DMS53 treated with DMSO at 0.1 percent for 48 hours (cell line): ENCODE data around the gene PRKAG2.
A peak's percentile ranks its signal among the peaks of the same experiment; 100 is the strongest.

Source experiments
- DNase-seq: peaks from one replicate; lab custom pipeline; 2025; ENCODE audit not compliant: unreplicated experiment; lab: John Stamatoyannopoulos, UW

PRKAG2 gene

DNA sequence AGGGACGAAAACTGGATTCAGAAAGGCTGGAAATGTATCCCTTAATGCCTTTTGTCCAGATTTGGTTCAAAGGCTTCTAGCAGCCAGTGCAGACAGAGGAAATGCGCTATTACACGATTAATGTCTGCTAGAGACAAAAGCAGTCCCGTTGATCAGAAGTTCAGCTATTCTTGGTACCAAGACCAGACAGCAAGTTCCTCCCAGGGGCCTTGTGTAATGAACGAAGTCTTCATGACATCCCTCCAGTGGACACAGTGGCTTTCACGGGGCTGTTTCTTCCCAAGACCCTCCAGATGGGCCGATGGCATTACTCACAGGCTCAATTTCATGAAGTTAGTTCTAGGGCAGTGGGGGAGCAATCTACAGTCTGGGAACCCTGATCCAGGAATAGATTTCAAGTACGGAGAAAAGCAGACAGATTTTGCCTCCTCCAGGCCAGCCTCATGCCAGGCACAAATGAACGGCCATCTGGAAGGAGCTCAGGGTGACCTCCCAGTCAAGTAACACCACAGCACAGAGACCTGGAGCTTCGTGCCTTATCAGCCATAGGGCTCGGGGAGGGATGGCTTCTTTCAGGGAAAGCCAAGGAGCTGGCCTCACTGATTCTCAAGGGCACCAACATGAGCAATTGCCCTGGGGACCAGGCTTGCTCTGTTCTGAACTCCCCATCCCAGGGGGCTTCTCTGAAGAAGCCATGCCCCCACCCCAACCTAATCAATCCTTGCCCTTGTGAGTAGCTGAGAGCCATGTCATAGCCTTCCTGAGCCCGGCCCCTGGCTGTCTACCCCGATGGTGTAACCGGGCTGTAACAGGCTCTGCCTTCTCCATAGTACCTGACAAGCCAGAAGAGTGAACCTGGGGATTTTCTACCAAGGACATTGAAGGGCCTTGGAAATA is 101.1 kb downstream of the PRKAG2 start:
- no peak for DNase-seq

- DNase-seq = no peak
These were observed 102.0 kb downstream of the PRKAG2 start for GRCh38 chr7:151774951-151775350.

DNA sequence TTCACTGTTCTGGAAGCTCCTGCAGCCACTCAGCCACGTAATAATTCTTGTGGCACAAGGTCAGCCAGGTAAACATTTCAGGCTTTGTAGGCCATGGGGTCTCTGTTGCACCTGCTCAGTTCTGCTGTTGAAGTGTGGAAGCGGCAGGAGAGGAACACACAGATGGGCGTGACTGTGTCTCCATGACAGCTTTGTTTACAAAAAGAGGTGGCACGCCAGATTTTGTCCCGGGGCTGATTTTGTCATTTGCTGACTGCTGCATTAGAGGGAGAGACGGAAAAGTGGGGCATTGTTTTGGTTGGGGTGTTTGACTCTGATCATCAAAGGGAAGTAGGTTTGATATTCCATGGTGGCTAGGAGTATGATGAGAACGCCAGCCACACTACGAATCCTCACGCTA is 103.1 kb downstream of the PRKAG2 start:
- peak; percentile 47 for DNase-seq

DNA sequence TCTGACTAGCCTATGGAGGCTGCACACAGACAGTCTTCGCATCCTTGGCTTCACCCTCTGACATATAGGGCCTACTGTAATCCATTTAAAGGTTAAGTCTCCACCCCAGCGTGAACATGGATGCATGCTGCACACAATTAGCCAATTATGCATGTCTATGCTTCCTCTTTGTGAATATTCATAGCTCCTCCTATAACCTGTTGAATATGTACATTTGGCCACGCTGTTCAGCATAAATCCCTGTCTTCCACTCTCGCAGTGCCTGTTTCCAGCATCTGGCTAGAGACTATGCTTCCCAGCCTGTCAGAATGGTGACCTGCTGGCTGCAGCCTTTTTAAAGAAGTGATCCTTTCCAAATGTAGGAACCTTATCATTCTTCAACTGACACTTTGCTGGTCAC is 106.7 kb downstream of the PRKAG2 start:
- DNase-seq = no peak

GRCh38 chr7:151769188-151769821 is 107.6 kb downstream of the PRKAG2 start:
- no peak for DNase-seq

GRCh38 chr7:151768805-151769187 is 108.1 kb downstream of the PRKAG2 start:
- DNase-seq = no peak

DNA sequence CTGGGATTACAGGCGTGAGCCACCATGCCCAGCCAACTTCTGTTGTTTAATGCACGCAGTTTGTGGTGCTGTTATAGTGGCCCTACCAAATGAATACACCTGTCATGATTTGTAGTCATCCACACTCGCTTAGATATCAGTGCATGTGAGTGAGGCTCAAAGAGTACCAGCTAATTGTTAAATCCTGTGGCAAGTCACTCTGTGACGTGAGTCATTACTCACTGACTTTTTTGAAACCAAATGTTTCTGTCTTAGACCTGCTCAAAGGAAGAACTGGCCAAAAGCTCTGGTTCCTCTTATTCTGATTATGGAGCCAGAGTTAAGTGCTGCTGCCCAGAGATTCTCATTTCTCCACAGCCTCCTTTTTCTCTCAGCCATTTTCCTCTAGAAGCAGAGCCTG is 109.4 kb downstream of the PRKAG2 start:
- no peak for DNase-seq

- no peak for DNase-seq
These were observed 112.6 kb downstream of the PRKAG2 start for GRCh38 chr7:151764056-151764920.

DNA sequence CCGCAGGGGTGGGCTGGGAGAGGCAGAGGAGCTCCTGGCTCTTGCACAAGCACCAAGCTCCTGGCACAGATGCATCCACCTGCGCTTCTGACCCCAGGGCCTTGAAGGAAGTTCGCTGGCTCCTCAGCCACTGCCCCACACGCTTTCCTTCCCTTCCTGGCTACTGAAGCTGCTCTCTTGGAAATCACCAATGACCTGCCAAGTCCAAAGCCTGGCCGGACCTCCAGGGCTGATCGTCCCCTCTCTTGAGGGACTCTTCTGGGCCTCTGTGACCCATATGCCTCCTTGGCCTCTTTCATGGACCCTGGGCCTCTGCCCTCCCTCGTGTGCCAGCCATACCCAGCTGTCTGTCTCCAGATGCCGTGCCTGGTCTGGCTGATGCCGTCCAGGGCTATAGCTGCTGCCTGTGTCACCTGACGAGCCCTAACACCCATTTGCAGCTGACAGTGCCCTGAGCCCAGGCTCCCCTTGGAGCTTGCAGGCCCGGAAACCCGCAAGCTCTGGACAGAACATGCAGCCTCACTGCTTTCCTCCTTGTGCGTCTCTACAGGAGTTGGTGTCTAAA is 113.4 kb downstream of the PRKAG2 start:
- DNase-seq = no peak

- DNase-seq = no peak
These were observed 114.2 kb downstream of the PRKAG2 start for GRCh38 chr7:151762583-151763245.

DNA sequence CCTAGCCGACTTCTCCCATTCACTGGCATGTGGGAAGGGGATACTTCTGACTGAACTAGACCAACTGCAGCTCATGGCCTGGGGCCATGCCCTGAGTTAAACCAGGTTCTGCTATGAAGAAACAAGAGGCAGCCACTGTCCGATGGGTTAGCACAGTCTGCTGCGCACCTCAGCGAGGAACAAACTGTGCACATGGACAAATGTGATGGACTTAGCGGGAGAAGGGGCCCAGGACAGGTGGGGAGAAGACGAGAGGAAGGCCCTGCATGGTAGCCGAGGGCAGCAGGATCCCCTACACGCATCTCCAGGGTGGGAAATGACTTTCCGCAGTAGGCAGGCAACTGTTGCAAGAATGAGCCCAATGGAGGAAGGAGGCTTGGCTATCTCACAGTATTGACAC is 115.0 kb downstream of the PRKAG2 start:
- DNase-seq = no peak

DNA sequence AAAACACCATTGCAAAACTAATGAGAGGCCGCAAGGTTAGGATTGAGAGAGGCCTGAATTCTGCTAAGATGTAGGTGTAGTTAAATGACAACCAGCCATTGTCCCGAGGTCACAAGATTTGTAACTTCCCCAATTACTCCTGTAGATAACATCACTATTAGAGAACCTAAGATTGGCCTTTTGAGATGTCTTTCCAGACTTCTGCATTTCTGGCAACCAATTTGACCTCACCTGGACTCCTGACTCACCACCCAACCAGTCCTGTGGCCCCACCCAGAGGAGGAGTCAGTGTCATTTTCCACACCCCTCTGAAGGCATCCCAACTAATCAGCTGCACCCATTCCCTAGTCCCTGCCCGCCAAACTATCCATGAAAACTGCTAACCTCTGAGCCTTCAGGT is 115.7 kb downstream of the PRKAG2 start:
- DNase-seq = no peak

DNA sequence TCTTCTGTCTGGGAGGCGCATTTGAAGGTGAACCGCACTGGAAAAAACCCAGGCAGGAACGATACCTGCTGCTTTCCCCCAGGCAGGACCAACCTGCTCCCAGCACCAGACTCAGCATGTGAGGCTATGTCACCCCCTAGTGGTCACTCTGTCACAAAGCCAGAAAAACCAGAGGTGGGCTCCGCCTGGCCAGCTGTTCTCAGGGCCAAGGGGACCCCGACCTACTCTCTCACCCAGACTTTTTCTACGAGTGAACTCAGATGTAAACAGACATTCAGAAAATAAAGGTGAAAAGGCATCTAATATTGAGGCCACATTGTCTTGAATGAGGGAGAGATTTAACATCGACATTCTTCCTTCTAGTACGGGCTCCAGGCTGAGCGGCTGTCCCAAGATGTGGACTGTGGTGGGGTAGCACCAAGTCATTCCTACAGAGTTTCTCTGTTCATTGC is 117.3 kb downstream of the PRKAG2 start:
- peak; percentile 73 for DNase-seq

DNA sequence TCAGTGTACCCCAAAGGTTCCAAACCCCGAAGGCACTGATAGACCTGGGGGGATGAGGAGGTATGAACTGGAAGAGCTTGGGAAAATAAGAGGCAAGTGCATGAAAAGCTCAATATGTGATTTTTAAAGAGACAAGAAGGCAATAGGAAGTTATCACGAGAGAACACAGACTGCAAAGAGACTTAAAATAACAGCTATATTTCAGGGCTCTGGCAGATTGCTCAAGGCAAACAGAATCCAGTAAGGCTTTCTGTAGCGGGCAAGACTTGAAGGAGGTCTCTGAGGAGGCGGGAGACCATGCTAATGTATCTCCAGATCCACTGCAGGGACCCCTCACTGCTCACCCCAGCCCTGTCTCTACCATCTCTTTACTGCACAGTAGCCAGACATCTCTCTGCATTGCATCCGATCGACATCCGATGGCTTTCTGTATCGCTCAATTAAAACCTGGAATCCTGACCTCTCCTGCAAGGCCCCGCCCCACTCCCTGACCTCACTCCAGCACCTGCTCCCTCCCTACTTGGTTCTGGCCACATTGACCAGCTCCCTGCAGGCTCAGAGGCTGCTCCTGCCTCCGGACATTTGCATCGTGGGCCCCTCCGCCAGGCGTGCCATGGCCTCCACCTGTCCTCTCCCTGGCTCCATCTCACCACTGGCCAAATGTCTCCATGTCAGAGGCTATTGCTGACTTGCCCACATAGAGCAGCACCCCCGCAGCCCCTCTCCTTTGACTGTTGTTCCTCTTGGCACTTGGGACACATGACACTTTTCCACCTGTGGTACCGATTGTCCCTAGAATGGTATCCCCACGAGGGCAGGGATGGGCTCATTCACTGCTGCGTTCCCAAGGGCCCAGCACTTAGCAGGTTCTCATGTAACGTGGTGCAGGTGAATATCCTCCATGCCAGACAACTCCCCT is 118.0 kb downstream of the PRKAG2 start:
- DNase-seq = no peak

GRCh38 chr7:151757274-151757673 is 119.6 kb downstream of the PRKAG2 start:
- no peak for DNase-seq

DNA sequence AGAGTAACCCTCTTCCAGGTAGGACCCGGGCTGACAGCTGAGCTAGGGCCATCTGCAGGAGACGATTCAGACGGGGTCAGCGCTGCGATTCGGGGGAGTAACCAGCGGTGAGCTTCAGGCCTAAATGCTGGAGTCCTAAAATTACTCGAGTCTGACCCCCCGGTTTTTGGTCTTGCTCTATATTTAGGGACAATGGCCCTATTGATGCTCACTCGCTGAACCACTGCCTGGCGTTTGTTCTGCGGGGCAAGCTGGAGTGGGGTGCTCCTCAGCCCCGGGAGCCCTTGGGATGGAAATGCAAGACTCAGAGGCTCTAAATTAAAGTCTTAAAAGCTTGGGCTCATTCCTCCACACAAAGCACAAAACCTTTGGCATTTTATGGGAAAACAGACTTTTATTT is 120.0 kb downstream of the PRKAG2 start:
- no peak for DNase-seq

- no peak for DNase-seq
These were observed 120.7 kb downstream of the PRKAG2 start for GRCh38 chr7:151756076-151756731.

- DNase-seq = no peak
These were observed 121.6 kb downstream of the PRKAG2 start for GRCh38 chr7:151755131-151755801.
